ENCODE data around the gene C20orf173. TPM values are rescaled to one million over a fixed set of nuclear protein-coding genes. Genes with fewer than 3 reads are reported as not detected.

C20orf173 gene
- total RNA-seq, 1 experiment from 2014 or later: not detected

- Histone ChIP-seq H3K4me3 (0 out of 2 replicates have a peak overlapping the region, but pooled peaks have one; percentile 32), H2AFZ (no peak overlapping the region), H4K20me1 (ENCODE audit: insufficient read depth) (no peaks in the 10 kb centered on the region), H3F3A (ENCODE audit: insufficient read depth, low read depth) (peaks cover 41% of the 10 kb centered on the region), H3K4me2 (peak overlapping the region; percentile 78), H3K27ac (peak overlapping the region; percentile 91), H3K9me2 (ENCODE audit: insufficient read depth) (no peaks in the 10 kb centered on the region), H3K27me3 (ENCODE audit: insufficient read depth, low read depth) (no peaks in the 10 kb centered on the region), H3K4me1 (replicated peaks; ENCODE audit: insufficient read depth) (peaks cover 44% of the 10 kb centered on the region), H3K36me3 (ENCODE audit: low read depth) (peaks cover 27% of the 10 kb centered on the region), H3K79me2 (ENCODE audit: low read depth) (no peaks in the 10 kb centered on the region), H3K9me3 (ENCODE audit: insufficient read depth, low read depth) (no peaks in the 10 kb centered on the region)
- intact Hi-C loops (cut with micrococcal nuclease; ENCODE audit: unreplicated experiment): loop anchor here (1.0 to 2.0 kb wide), 2 partner anchors 30 to 39 kb away; no protein-coding TSS in a partner anchor
- TF ChIP-seq EZH2 (IDR thresholded peaks at IDR 0.05; ENCODE audit: low read depth): no peak
- no peak for TF ChIP-seq CTCF (conservative IDR thresholded peaks at IDR 0.05)
- no TSS peak for BruUV-seq (replicated peaks)
- ChIA-PET POLR2A (ENCODE audit: unreplicated experiment) (no interaction called here), CTCF (interaction anchor here (1.5 kb wide), 1 partner anchor 42 kb away, joined by 3 read pairs; no protein-coding TSS in a partner anchor)
- no peak for DNase-seq
These were observed 47.4 kb upstream of the C20orf173 start for GRCh38 chr20:35576816-35577215.

GRCh38 chr20:35575958-35576357 is 46.5 kb upstream of the C20orf173 start:
- Histone ChIP-seq H4K20me1 (ENCODE audit: insufficient read depth) (no peaks in the 10 kb centered on the region), H3K9me3 (ENCODE audit: insufficient read depth, low read depth) (no peaks in the 10 kb centered on the region), H3K36me3 (ENCODE audit: low read depth) (peaks cover 31% of the 10 kb centered on the region), H3K9me2 (ENCODE audit: insufficient read depth) (no peaks in the 10 kb centered on the region), H3K4me1 (replicated peaks; ENCODE audit: insufficient read depth) (peaks cover 44% of the 10 kb centered on the region), H3K4me3 (peak overlapping the region; percentile 32; the same call in 1 of the 2 replicates), H3K79me2 (ENCODE audit: low read depth) (no peaks in the 10 kb centered on the region), H2AFZ (peak overlapping the region; percentile 54; the same call in 1 of the 2 replicates), H3F3A (ENCODE audit: insufficient read depth, low read depth) (peaks cover 41% of the 10 kb centered on the region), H3K27me3 (ENCODE audit: insufficient read depth, low read depth) (no peaks in the 10 kb centered on the region), H3K27ac (peak overlapping the region; percentile 91), H3K4me2 (peak overlapping the region; percentile 78)
- ChIA-PET CTCF (interaction anchor here (1.5 kb wide), 1 partner anchor 43 kb away, joined by 3 read pairs; no protein-coding TSS in a partner anchor), POLR2A (ENCODE audit: unreplicated experiment) (interaction anchor here (0.6 to 1.1 kb wide), 3 partner anchors 13 to 43 kb away, joined by 3 to 12 read pairs (median 4); no protein-coding TSS in a partner anchor)
- TF ChIP-seq CTCF (conservative IDR thresholded peaks at IDR 0.05) (no peak), EZH2 (IDR thresholded peaks at IDR 0.05; ENCODE audit: low read depth) (no peak)
- BruUV-seq (replicated peaks): no TSS peak
- peak; percentile 88 to 95 for DNase-seq
- intact Hi-C loops (cut with micrococcal nuclease; ENCODE audit: unreplicated experiment): loop anchor here (1.0 to 2.0 kb wide), 2 partner anchors 31 to 40 kb away; no protein-coding TSS in a partner anchor

- TF ChIP-seq CTCF (conservative IDR thresholded peaks at IDR 0.05) (no peak), EZH2 (IDR thresholded peaks at IDR 0.05; ENCODE audit: low read depth) (no peak)
- BruUV-seq (replicated peaks): no TSS peak
These were observed 43.4 kb upstream of the C20orf173 start for GRCh38 chr20:35572838-35573237.

More at GRCh38 chr20:35572838-35573237, 43.4 kb upstream of the C20orf173 start:
- no peak overlapping the region for H3K4me3 ChIP-seq
- ChIA-PET POLR2A (ENCODE audit: unreplicated experiment) (no interaction called here), CTCF (no interaction called here)
- H2AFZ ChIP-seq: no peak overlapping the region
- peaks cover 33% of the 10 kb centered on the region for H3F3A ChIP-seq (ENCODE audit: insufficient read depth, low read depth)
- DNase-seq: no peak
- no peaks in the 10 kb centered on the region for H3K79me2 ChIP-seq (ENCODE audit: low read depth)
- H3K27me3 ChIP-seq (ENCODE audit: insufficient read depth, low read depth): no peaks in the 10 kb centered on the region
- H3K4me2 ChIP-seq: no peak overlapping the region
- intact Hi-C loops (cut with micrococcal nuclease; ENCODE audit: unreplicated experiment): no loop called here
- no peaks in the 10 kb centered on the region for H3K9me3 ChIP-seq (ENCODE audit: insufficient read depth, low read depth)
- H3K9me2 ChIP-seq (ENCODE audit: insufficient read depth): no peaks in the 10 kb centered on the region
- no peaks in the 10 kb centered on the region for H4K20me1 ChIP-seq (ENCODE audit: insufficient read depth)
- H3K36me3 ChIP-seq (ENCODE audit: low read depth): peaks cover 27% of the 10 kb centered on the region
- peaks cover 34% of the 10 kb centered on the region for H3K4me1 ChIP-seq (replicated peaks; ENCODE audit: insufficient read depth)
- H3K27ac ChIP-seq: no peak overlapping the region
